Spinal cord (tissue), 10 donors: Measurements from ENCODE around the gene BCAM. TPM values are rescaled to one million over a fixed set of nuclear protein-coding genes. Genes with fewer than 3 reads are reported as not detected.
"Not testable (repeated sequence)": the region's sequence is repeated elsewhere in the genome, so short reads cannot be mapped to it uniquely, and the experiment has no call there.

Experiments
- DNase-seq, 6 donors: peaks; one replicate each; pipeline versions ENCODE4 v3.0.0 to v3.0.0-alpha.2; 2013 to 2015; ENCODE audit warnings: low spot score in 6 of 6, low read depth in 4 of 6
- H3K27ac ChIP-seq: one replicate; pipeline ENCODE4 v1.5.1; 2013; ENCODE audit warnings: low read depth, low read length, control low read depth
- H3K27me3 ChIP-seq: one replicate; pipeline ENCODE4 v1.6.1; 2013; ENCODE audit warnings: low read length; ENCODE audit not compliant: control insufficient read depth, insufficient read depth
- H3K36me3 ChIP-seq: one replicate; pipeline ENCODE4 v1.6.1; 2013; ENCODE audit warnings: low read length; ENCODE audit not compliant: control insufficient read depth, insufficient read depth
- H3K4me1 ChIP-seq: one replicate; pipeline ENCODE4 v1.6.1; 2013; ENCODE audit warnings: low read length; ENCODE audit not compliant: control insufficient read depth, insufficient read depth
- H3K4me3 ChIP-seq: one replicate; pipeline ENCODE4 v1.5.1; 2013; ENCODE audit warnings: low read depth, low read length, control low read depth
- H3K9me3 ChIP-seq: one replicate; pipeline ENCODE4 v1.6.1; 2013; ENCODE audit warnings: low read length; ENCODE audit not compliant: control insufficient read depth, insufficient read depth
- WGBS: methylation state at CpG from one replicate; pipeline ENCODE4 v1.1.5; 2013; ENCODE audit warnings: missing lambda C conversion rate; ENCODE audit not compliant: insufficient coverage; 5-methylcytosine and 5-hydroxymethylcytosine counted together
- polyA plus RNA-seq, 2 donors: library from polyadenylated mRNA; unstranded; fragments of 120-200 nt; gene quantifications; one replicate each; pipeline ENCODE4 v1.2.1, GENCODE V29; 2013; ENCODE audit not compliant: insufficient read length in 2 of 2
- total RNA-seq, 2 donors: library from RNA; depleted of rRNA in 1 of 2; stranded (reverse); fragments of 120-200 nt in 1 of 2; fragments of >200 nt in 1 of 2; gene quantifications; one replicate each; pipeline versions ENCODE4 v1.2.3 to v1.2.4, GENCODE V29; 2013 to 2014
- donor health status: healthy.

BCAM gene
- total and polyA plus RNA-seq, 4 donors: 24.1 to 43.8 (median 32.2) TPM

- Histone ChIP-seq H3K9me3 (no peaks in the 10 kb centered on the region), H3K27me3 (no peaks in the 10 kb centered on the region), H3K36me3 (peaks cover 8% of the 10 kb centered on the region), H3K4me1 (peaks cover 12% of the 10 kb centered on the region), H3K27ac (no peak overlapping the region), H3K4me3 (no peak overlapping the region)
- no peak for DNase-seq
- WGBS: 69% methylated on average over 11 of the region's 11 CpGs
Measured at GRCh38 chr19:44822177-44822576, 13.3 kb downstream of the BCAM start.

GRCh38 chr19:44822670-44823372, 13.9 kb downstream of the BCAM start:
- 47% methylated on average over 6 of the region's 10 CpGs for whole genome bisulfite sequencing
- no peaks in the 10 kb centered on the region for H3K9me3 ChIP-seq
- H3K4me1 ChIP-seq: peaks cover 12% of the 10 kb centered on the region
- no peak overlapping the region for H3K4me3 ChIP-seq
- peaks cover 8% of the 10 kb centered on the region for H3K36me3 ChIP-seq
- H3K27ac ChIP-seq: no peak overlapping the region
- no peak for DNase-seq
- no peaks in the 10 kb centered on the region for H3K27me3 ChIP-seq

DNA sequence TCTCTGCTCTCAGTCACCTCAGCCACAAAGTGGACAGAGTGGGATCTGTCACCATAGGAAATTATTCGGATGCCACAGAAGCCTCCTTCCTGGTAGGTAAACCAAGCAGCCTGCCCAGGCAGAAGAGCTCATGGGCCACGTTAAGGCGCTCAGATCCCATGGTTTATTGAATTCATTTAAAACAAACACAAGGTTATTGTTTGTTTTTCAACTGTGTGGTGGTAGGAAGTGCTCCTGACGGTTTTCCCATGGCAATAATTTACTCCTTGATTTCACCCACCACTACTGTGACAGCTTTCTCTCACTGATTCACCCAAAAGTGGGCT, 14.4 kb downstream of the BCAM start:
- Histone ChIP-seq H3K9me3 (no peaks in the 10 kb centered on the region), H3K4me1 (peaks cover 12% of the 10 kb centered on the region), H3K36me3 (peaks cover 8% of the 10 kb centered on the region), H3K27ac (no peak overlapping the region), H3K4me3 (no peak overlapping the region), H3K27me3 (no peaks in the 10 kb centered on the region)
- no peak for DNase-seq
- WGBS: no CpG with 5 or more reads among the region's 4 CpGs

- Histone ChIP-seq H3K9me3 (no peaks in the 10 kb centered on the region), H3K4me3 (no peak overlapping the region), H3K27me3 (no peaks in the 10 kb centered on the region), H3K36me3 (no peaks in the 10 kb centered on the region), H3K4me1 (peaks cover 12% of the 10 kb centered on the region), H3K27ac (no peak overlapping the region)
- WGBS: 89% methylated on average over 4 of the region's 4 CpGs
- no peak for DNase-seq
Measured at GRCh38 chr19:44824761-44825160, 15.9 kb downstream of the BCAM start.

- not testable (repeated sequence) for H3K4me3 ChIP-seq, H3K27ac ChIP-seq, H3K4me1 ChIP-seq, DNase-seq, H3K36me3 ChIP-seq, H3K27me3 ChIP-seq, H3K9me3 ChIP-seq
- WGBS: no CpG with 5 or more reads among the region's 6 CpGs
Measured at GRCh38 chr19:44832875-44833274, 24.0 kb downstream of the BCAM start.

DNA sequence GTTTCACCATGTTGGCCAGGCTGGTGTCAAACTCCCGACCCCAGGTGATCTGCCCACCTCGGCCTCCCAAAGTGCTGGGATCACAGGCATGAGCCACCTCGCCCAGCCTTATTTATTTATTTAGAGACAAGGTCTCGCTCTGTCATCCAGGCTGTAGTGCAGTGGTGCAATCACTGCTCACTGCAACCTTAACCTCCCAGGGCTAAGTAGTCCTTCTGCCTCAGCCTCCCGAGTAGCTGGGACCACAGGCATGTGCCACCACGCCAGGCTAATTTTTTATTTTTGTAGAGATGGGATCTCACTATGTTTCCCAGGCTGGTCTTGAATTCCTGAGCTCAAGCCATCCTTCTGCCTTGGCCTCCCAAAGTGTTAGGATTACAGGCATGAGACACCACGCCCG, 25.5 kb downstream of the BCAM start:
- H3K4me1 ChIP-seq, H3K27ac ChIP-seq, H3K36me3 ChIP-seq, H3K27me3 ChIP-seq, H3K9me3 ChIP-seq, H3K4me3 ChIP-seq, DNase-seq: not testable (repeated sequence)
- WGBS: 93% methylated on average over 3 of the region's 8 CpGs

- WGBS: 88% methylated on average over 2 of the region's 2 CpGs
Measured at GRCh38 chr19:44839276-44839675, 30.4 kb downstream of the BCAM start.

GRCh38 chr19:44840811-44841210, 31.9 kb downstream of the BCAM start:
- Histone ChIP-seq H3K27me3 (no peaks in the 10 kb centered on the region), H3K9me3 (no peaks in the 10 kb centered on the region), H3K36me3 (no peaks in the 10 kb centered on the region), H3K27ac (no peak overlapping the region), H3K4me1 (peaks cover 10% of the 10 kb centered on the region), H3K4me3 (no peak overlapping the region)
- WGBS: 81% methylated on average over 2 of the region's 7 CpGs
- DNase-seq: no peak

More at GRCh38 chr19:44839276-44839675, 30.4 kb downstream of the BCAM start:
- H3K4me3 ChIP-seq: no peak overlapping the region
- H3K4me1 ChIP-seq: no peaks in the 10 kb centered on the region
- no peaks in the 10 kb centered on the region for H3K27me3 ChIP-seq
- no peak overlapping the region for H3K27ac ChIP-seq
- no peaks in the 10 kb centered on the region for H3K36me3 ChIP-seq
- no peaks in the 10 kb centered on the region for H3K9me3 ChIP-seq
- no peak for DNase-seq

DNA sequence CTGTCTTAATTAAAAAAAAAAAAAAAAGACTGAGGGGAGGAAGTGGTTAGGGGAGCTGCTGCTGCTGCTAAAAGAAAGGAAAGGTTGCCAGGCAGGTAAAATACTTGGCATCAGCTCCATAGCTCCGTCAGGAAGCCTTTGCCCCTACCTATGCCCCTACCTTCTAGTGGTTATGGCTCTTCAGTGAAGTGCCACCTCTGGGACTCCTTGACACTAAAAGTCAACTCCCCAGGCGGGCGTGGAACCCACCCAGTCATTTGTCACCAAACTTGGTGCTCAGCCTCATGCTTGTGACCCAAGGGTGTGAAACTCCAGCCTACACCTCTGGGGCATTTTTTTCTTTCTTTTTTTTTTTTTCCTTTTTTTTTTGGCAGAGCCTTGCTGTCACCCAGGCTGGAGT, 32.3 kb downstream of the BCAM start:
- 73% methylated on average over 3 of the region's 3 CpGs for WGBS
- Histone ChIP-seq H3K4me1 (peaks cover 10% of the 10 kb centered on the region), H3K9me3 (no peaks in the 10 kb centered on the region), H3K36me3 (no peaks in the 10 kb centered on the region), H3K27ac (no peak overlapping the region), H3K27me3 (no peaks in the 10 kb centered on the region), H3K4me3 (no peak overlapping the region)
- no peak for DNase-seq

GRCh38 chr19:44845286-44845611, 36.3 kb downstream of the BCAM start:
- no peak overlapping the region for H3K27ac ChIP-seq
- peak overlapping the region; percentile 73 for H3K4me3 ChIP-seq
- peaks cover 44% of the 10 kb centered on the region for H3K4me1 ChIP-seq

More at GRCh38 chr19:44845286-44845611, 36.3 kb downstream of the BCAM start:
- no peaks in the 10 kb centered on the region for H3K36me3 ChIP-seq
- no peak for DNase-seq
- H3K27me3 ChIP-seq: no peaks in the 10 kb centered on the region
- 16% methylated on average over 12 of the region's 12 CpGs for WGBS
- H3K9me3 ChIP-seq: no peaks in the 10 kb centered on the region
